BJ (cell line): ENCODE data around the gene PLEKHM1. TPM values are rescaled to one million over a fixed set of nuclear protein-coding genes. Genes with fewer than 3 reads are reported as not detected.
"Not testable (repeated sequence)": the region's sequence is repeated elsewhere in the genome, so short reads cannot be mapped to it uniquely, and the experiment has no call there.

ENCODE experiments used
- CTCF ChIA-PET: fragments of 350-600 bp; formaldehyde crosslinking; extraction: SDS; loops from one replicate; lab custom pipeline; 2021; ENCODE audit warnings: antibody characterized with exemption, inconsistent platforms; lab: Yijun Ruan, JAX
- POLR2A ChIA-PET: fragments of 300-600 bp; sonication (Branson Sonifier 250); formaldehyde crosslinking; extraction: SDS; loops from one replicate; lab custom pipeline; 2021; ENCODE audit warnings: antibody characterized with exemption; lab: Charles Lee
- DNase-seq: peaks from one replicate; pipeline ENCODE4 v3.0.0-alpha.2; 2011; ENCODE audit warnings: low read depth
- H3K27me3 ChIP-seq: 2 replicates; pipeline ENCODE4 v1.6.0; 2011; ENCODE audit warnings: low read length; ENCODE audit not compliant: control insufficient read depth, insufficient read depth
- H3K36me3 ChIP-seq: 2 replicates; pipeline ENCODE4 v1.5.1; 2011; ENCODE audit warnings: low read length; ENCODE audit not compliant: control insufficient read depth, insufficient read depth
- H3K4me3 ChIP-seq: 2 replicates; pipeline ENCODE4 v1.5.1; 2011; ENCODE audit warnings: low read depth, mild to moderate bottlenecking, control low read depth, low read length
- polyA minus RNA-seq: library from RNA; depleted of rRNA, polyadenylated mRNA; stranded (reverse); fragments of >200 nt; gene quantifications from 2 replicates; pipeline ENCODE4 v1.2.3, GENCODE V29; 2011; rRNA and poly(A)+ RNA removed
- polyA plus RNA-seq: library from polyadenylated mRNA; depleted of rRNA; stranded (reverse); fragments of >200 nt; gene quantifications from 2 replicates; pipeline ENCODE4 v1.2.3, GENCODE V29; 2011; rRNA removed

The PLEKHM1 gene
- polyA plus RNA-seq (15.0 and 28.7 TPM in 2 replicates), polyA minus RNA-seq (56.1 and 103 TPM in 2 replicates)

DNA sequence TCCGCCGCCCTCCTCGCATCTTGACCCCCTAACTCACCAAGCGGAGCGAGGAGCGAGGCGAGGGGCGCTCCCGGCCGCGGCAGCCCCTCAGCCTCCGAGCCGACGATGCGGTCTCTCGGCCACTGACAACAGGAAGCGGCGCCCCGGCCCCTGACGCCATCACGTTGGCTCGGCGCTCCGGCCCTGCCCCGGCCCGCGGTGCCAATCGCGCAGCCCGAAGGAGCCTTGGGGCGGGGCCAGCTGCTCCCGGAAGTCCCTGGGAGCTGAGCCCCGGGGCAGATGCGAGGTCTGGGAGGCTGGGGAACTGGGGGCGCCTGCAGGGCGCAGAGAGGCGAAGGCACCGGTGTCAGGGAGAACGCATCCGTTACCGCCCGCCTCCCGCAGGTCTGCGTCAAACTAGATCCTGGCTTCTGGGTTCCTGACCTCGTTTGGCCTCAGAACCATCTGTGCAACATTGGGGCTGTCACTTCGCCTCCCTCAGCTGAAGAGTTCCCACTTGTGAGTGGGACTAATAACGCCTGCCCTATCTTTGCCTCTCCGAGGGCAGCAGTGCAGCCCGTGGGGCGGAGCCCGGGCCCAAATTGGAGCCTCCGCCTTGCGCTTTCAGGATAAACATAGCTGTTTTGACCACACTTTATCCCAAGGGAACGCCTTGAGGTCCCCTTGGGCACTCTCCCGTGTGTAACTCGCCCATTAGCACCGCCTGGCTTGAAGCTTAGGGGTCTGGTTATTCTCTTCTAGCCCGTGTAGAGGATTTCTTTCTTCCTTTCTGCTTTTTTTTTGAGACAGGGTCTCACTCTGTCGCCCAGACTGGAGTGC is at the start of gene PLEKHM1:
PLEKHM1 (minus strand) TSS at position 107 of the 819 bp plus-strand sequence. CDS start 8,237 bp downstream, outside the sequence.
- H3K36me3 ChIP-seq, CTCF ChIA-PET, H3K27me3 ChIP-seq, DNase-seq: not testable (repeated sequence)
- peak within 1 kb of the TSS; percentile 65 for H3K4me3 ChIP-seq
- POLR2A ChIA-PET, result interaction anchor here (0.7 kb wide), 1 partner anchor 213 kb away, joined by 5 read pairs; no protein-coding TSS in a partner anchor

DNA sequence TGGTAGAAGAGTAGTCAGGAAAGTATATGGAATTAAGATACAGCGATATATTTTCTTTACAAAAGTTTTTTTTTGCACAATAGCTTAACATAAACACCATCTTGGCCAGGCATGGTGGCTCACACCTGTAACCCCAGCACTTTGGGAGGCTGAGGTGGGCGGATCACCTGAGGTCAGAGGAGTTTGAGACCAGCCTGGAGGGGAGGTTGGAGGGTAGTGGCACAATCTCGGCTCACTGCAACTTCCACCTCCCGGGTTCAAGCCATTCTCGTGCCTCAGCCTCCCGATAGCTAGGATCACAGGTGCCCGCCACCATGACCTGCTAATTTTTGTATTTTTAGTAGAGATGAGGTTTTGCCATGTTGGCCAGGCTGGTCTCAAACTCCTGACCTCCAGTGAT is 47.6 kb upstream of the PLEKHM1 start:
- H3K36me3 ChIP-seq, H3K4me3 ChIP-seq, POLR2A ChIA-PET, DNase-seq, CTCF ChIA-PET, H3K27me3 ChIP-seq: not testable (repeated sequence)

DNA sequence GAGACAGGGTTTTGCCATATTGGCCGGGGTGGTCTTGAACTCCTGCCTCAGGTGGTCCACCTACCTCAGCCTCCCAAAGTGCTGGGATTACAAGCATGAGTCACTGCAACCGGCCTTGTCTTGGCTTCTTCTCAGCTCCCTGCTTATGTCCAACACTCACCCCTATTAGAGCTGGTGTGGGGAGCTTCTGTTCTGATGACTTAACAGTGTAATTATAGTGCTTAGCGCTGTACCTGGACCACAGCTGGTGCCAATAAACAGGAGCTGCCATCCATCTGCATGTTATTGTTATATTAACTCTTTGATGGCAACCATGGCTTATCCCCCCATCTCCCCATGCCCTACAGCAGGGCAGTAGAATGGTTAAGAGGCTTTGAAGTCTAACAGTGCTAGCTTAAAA is 15.6 kb upstream of the PLEKHM1 start:
- H3K36me3 ChIP-seq, POLR2A ChIA-PET, H3K27me3 ChIP-seq, DNase-seq, CTCF ChIA-PET, H3K4me3 ChIP-seq: not testable (repeated sequence)

DNA sequence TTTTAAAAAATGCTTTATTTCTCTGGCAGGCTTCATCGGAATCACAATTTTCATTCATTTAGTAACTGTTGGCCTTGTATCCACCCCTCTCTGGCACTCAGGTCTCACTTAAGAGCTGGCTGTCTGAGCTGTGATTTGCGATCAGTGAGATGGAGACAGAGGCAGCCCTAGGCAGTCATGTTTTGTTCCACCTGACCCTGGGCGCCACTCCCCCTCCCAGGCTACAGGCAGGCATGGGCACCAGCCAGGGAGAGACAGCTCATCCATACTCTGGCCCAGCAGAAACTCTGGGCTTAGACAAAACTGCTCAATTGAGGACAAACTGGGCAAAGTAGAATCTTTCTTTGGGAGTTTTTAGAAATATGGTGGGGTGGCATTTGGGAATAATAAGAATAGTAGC is 14.7 kb upstream of the PLEKHM1 start:
- POLR2A ChIA-PET, H3K36me3 ChIP-seq, H3K4me3 ChIP-seq, DNase-seq, H3K27me3 ChIP-seq: not testable (repeated sequence)
- CTCF ChIA-PET, result interaction anchor here (0.6 kb wide), 1 partner anchor 230 kb away, joined by 3 read pairs; no protein-coding TSS in a partner anchor

DNA sequence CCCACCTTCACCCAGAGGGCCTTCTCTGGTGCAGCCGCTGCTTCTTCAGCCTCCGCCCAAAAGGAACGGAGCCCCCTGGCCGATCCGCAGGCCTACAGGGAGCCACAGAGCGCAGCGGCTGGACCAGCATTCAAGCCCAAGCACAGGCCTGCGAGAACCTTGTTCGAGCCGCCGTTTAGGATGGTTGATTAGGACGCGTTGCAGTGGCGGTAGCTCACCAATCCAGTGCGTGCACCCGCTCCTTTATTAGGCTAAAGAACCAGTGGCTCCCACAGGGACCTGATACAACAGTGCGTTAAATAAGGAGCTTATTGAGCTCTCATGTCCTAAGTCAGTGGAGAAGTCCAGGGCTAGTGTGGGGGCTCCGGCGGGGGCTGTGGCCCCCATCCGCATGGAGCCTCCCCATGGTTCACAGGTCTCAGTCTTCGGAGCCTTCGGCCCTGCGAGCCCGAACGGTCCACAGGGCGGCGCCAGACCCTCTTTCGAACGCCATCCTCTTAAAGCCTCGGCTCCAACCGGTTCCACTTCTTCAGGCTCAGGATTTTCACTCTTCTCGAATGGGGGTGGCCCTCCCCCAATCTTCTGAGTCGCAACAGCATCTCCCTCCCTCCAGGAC is 10.7 kb upstream of the PLEKHM1 start:
- H3K27me3 ChIP-seq, POLR2A ChIA-PET, H3K36me3 ChIP-seq, H3K4me3 ChIP-seq, DNase-seq: not testable (repeated sequence)
- CTCF ChIA-PET, result interaction anchor here (0.6 kb wide), 1 partner anchor 332 kb away, joined by 3 read pairs; no protein-coding TSS in a partner anchor

DNA sequence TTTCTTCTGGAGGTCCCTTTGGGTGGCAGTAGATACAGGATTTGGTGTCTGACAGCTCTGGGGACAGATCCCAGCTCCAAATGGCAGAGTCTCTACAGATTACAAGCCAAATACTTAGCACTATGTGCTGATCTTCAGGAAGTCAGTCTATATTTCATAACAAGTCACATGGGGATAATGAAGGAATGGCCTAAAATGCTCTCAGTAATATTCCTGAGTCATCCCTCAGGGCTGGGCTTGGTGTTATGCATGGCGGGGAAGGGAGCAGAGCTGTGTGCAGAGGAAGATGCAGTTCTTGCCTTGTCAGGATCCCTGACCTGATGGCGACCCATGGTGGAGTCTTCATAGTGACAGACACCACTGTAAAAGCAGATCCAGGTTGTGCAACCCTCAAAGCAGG is 10.0 kb upstream of the PLEKHM1 start:
- POLR2A ChIA-PET, H3K27me3 ChIP-seq, DNase-seq, H3K4me3 ChIP-seq, H3K36me3 ChIP-seq: not testable (repeated sequence)
- CTCF ChIA-PET, result interaction anchor here (0.6 kb wide), 1 partner anchor 333 kb away, joined by 3 read pairs; no protein-coding TSS in a partner anchor

DNA sequence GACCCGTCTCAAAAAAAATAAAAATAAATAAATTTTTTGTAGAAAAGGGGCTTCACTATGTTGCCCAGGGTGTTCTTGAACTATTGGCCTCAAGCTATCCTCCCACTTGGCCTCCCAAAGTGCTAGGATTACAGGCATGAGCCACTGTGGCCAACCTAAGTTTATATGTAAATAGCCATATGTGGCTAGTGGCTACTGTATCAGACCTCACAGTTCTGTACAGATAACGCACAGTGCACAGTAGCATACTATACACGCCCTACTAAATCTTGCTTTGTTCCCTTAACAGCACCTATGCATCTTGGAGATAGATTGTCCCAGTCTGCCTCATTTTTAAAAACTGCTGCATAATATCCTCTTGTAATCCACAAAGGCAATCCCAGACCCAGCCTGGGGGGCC is 8.7 kb upstream of the PLEKHM1 start:
- H3K36me3 ChIP-seq, H3K4me3 ChIP-seq, CTCF ChIA-PET, DNase-seq, POLR2A ChIA-PET, H3K27me3 ChIP-seq: not testable (repeated sequence)

DNA sequence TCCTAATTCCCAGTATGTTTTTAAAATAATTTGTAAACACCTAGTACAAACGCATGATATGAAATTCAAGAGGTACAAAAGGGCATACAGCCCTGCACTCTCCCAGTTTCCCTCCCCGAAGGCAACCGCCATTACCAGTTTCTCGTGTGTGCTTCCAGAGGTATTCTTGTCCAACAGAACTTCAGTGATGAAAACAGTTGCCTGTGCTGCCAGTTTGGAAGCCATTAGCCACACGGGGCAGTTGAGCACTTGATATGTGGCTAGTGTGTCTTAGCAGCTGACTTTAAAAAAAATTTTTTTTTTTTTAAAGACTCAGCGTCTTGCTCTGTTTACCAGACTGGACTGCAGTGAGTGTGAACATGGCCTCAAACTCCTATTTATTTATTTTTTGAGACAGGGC is 7.9 kb upstream of the PLEKHM1 start:
- H3K27me3 ChIP-seq, DNase-seq, H3K36me3 ChIP-seq, POLR2A ChIA-PET, CTCF ChIA-PET, H3K4me3 ChIP-seq: not testable (repeated sequence)

DNA sequence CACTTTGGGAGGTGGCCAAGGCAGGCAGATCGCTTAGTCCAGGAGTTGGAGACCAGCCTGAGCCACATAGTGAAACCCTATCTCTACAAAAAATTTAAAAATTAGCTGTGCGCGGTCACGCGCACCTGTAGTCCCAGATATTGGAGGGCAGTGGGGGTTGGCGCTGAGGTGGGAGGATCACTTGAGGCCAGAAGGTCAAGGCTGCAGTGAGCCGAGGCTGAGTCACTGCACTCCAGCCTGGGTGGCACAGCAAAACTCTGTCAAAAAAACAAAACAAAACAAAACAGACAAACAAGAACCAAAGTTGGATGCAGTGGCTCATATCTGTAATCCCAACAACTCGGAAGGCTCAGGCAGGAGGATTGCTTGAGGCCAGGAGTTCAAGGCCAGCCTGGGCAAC is 6.9 kb upstream of the PLEKHM1 start:
- CTCF ChIA-PET, DNase-seq, H3K4me3 ChIP-seq, H3K27me3 ChIP-seq, H3K36me3 ChIP-seq, POLR2A ChIA-PET: not testable (repeated sequence)

DNA sequence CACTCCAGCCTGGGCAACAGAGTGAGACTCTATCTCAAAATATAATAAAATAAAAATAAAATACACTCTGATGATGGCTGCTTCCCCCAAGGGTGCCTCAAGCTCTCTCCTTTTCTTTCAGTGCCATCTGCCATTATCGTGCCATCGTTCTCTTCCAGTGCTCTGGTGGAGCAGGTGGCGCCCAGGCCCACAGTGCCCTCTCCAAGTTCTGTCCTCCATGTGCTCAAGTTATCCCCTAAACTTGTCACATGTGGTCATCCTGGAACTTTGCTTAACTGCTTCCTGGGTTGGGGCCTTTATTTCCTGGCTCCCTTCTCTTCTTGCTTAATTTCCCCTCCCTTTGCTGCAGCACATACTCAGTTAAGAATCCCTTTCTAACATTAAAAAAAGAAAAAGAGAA is 6.0 kb upstream of the PLEKHM1 start:
- H3K36me3 ChIP-seq, CTCF ChIA-PET, POLR2A ChIA-PET, H3K4me3 ChIP-seq, DNase-seq, H3K27me3 ChIP-seq: not testable (repeated sequence)

DNA sequence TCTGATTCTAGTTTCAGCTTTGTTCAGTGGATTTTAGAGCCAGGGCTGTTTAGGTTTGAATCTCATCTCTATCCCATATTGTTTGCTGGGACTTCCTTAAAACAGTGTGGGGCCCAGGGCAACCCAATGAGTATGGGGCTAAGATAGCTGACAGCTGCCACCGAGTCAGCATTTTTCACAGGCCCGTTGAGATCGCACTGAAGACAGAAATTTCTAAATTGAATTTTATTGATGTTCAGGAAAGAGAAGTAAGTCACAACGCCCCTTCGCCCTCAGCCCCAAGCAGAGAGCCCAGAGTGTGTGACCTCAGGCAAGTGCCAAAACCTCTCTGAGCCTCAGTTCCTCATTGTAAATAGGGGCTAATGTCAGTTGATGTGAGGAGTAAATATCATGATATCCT is 4.0 kb upstream of the PLEKHM1 start:
- CTCF ChIA-PET, H3K4me3 ChIP-seq, H3K27me3 ChIP-seq, H3K36me3 ChIP-seq, DNase-seq, POLR2A ChIA-PET: not testable (repeated sequence)

DNA sequence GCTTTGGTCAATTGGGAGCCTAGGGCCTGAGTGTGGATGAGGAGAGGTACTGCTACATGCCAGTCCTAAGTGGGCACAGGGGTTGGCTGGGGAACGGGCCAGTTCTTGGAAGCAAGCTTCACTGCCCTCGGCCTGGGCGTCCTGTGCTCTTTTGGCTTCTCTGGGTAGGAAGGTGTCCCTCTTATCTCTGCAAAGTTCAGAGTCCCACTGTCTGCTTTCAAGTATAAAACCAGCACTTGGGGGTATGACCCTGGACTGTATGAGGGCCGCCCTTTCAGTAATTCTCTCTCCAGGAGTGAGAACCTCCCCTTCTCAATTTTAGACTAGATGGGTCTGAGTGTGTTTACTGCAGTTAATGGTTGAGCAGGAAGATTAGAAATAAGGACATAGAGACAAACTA is 1.6 kb upstream of the PLEKHM1 start:
- H3K27me3 ChIP-seq, H3K36me3 ChIP-seq, POLR2A ChIA-PET, DNase-seq, CTCF ChIA-PET, H3K4me3 ChIP-seq: not testable (repeated sequence)

DNA sequence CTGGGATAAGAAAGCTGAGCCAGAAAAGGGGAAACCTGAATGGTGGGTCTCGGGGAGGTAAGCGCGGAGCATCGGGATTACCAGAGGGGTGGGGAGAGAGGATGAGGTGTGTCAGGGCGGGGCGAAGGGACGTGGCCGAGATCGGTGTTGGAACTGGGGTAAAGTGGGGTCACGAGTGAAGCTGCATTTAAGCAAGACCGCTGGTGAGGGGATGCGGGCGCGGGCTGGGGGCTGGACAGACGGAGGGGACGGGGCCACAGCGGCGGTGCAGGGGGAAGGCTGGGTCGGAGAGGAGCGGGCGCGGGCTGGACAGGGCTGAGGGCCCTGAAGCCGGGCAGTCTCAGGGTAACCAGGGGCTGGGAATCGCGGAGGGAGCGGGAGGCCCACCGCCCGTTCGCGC is 323 bp downstream of the PLEKHM1 start:
- DNase-seq, H3K36me3 ChIP-seq, H3K27me3 ChIP-seq, POLR2A ChIA-PET, CTCF ChIA-PET: not testable (repeated sequence)
- H3K4me3 ChIP-seq, result peak overlapping the region; percentile 65
